ENCODE results near the gene ABHD3.

DNA sequence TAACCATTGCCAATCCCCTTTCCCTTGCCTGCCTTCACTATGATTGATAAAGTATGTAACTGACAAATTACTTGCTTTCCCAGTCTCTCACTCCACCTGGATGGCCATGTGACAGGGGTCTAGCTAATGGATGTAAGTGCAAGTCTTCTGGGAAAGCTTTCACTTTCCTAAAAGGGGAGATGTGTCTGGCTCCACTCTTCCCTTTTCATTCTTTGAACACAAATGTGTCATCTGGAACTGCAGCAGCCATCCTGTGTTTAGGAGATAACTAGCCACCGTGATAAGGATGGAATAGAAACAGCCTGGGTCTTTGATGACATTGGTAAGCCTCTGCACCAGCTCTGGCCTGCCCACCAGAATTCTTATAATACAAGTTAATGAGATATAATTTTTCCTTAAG is 54.3 kb downstream of the ABHD3 start:
- TF ChIP-seq, protein P1, sequence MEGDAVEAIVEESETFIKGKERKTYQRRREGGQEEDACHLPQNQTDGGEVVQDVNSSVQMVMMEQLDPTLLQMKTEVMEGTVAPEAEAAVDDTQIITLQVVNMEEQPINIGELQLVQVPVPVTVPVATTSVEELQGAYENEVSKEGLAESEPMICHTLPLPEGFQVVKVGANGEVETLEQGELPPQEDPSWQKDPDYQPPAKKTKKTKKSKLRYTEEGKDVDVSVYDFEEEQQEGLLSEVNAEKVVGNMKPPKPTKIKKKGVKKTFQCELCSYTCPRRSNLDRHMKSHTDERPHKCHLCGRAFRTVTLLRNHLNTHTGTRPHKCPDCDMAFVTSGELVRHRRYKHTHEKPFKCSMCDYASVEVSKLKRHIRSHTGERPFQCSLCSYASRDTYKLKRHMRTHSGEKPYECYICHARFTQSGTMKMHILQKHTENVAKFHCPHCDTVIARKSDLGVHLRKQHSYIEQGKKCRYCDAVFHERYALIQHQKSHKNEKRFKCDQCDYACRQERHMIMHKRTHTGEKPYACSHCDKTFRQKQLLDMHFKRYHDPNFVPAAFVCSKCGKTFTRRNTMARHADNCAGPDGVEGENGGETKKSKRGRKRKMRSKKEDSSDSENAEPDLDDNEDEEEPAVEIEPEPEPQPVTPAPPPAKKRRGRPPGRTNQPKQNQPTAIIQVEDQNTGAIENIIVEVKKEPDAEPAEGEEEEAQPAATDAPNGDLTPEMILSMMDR (conservative IDR thresholded peaks at IDR 0.05; ENCODE audit: low read length): no peak
- TF ChIP-seq EZH2phosphoT487 (IDR thresholded peaks at IDR 0.05; ENCODE audit: borderline replicate concordance, low read depth, low read length): no peak
